H9 (cell line): ENCODE data around the gene CFAP91. TPM values are rescaled to one million over a fixed set of nuclear protein-coding genes. Genes with fewer than 3 reads are reported as not detected.

Experiments
- DNase-seq: peaks from one replicate; pipeline ENCODE4 v3.0.0-alpha.2; 2017
- H2AFZ ChIP-seq: one replicate; pipeline ENCODE4 v1.6.1; 2013; ENCODE audit warnings: mild to moderate bottlenecking, low read length, control low read depth, moderate library complexity
- H2AK5ac ChIP-seq: 2 replicates; pipeline ENCODE4 v1.6.1; 2013; ENCODE audit warnings: low read length, control low read depth, mixed read lengths; ENCODE audit not compliant: insufficient read length
- H2BK120ac ChIP-seq: one replicate; pipeline ENCODE4 v1.6.1; 2013; ENCODE audit warnings: low read depth, mild to moderate bottlenecking, low read length, control low read depth, inconsistent platforms; ENCODE audit not compliant: poor library complexity, severe bottlenecking
- H2BK12ac ChIP-seq: 2 replicates; pipeline ENCODE4 v1.6.1; 2013; ENCODE audit warnings: low read length, control low read depth, mixed read lengths, low read depth; ENCODE audit not compliant: insufficient read length
- H2BK15ac ChIP-seq: 2 replicates; pipeline ENCODE4 v1.6.1; 2013; ENCODE audit warnings: low read depth, low read length, control low read depth
- H2BK20ac ChIP-seq: one replicate; pipeline ENCODE4 v1.6.1; 2013; ENCODE audit warnings: low read depth, mild to moderate bottlenecking, low read length, control low read depth, inconsistent platforms; ENCODE audit not compliant: poor library complexity, severe bottlenecking
- H2BK5ac ChIP-seq: 2 replicates; pipeline ENCODE4 v1.6.1; 2013; ENCODE audit warnings: low read length, control low read depth, mixed read lengths; ENCODE audit not compliant: insufficient read length
- H3K14ac ChIP-seq: 2 replicates; pipeline ENCODE4 v1.6.1; 2013; ENCODE audit warnings: low read length, control low read depth; ENCODE audit not compliant: insufficient read depth
- H3K18ac ChIP-seq: 2 replicates; pipeline ENCODE4 v1.6.1; 2013; ENCODE audit warnings: low read depth, mild to moderate bottlenecking, mixed read lengths, low read length, control low read depth; ENCODE audit not compliant: insufficient read length
- H3K23ac ChIP-seq: 2 replicates; pipeline ENCODE4 v1.6.1; 2013; ENCODE audit warnings: low read length, control low read depth, mixed read lengths, low read depth; ENCODE audit not compliant: insufficient read length
- H3K23me2 ChIP-seq: 2 replicates; pipeline ENCODE4 v1.6.1; 2013; ENCODE audit warnings: low read depth, mild to moderate bottlenecking, mixed read lengths, low read length, control low read depth; ENCODE audit not compliant: insufficient read length, poor library complexity, severe bottlenecking
- H3K27ac ChIP-seq: 2 replicates; pipeline ENCODE4 v1.5.1; 2013; ENCODE audit warnings: low read length, control low read depth, mixed read lengths, low read depth; ENCODE audit not compliant: insufficient read length
- H3K27me3 ChIP-seq: 2 replicates; pipeline ENCODE4 v1.6.1; 2013; ENCODE audit warnings: low read length, control low read depth, inconsistent platforms; ENCODE audit not compliant: insufficient read depth
- H3K4ac ChIP-seq: 2 replicates; pipeline ENCODE4 v1.6.1; 2013; ENCODE audit warnings: low read depth, mild to moderate bottlenecking, control low read depth, inconsistent platforms, low read length, moderate library complexity
- H3K4me1 ChIP-seq: 2 replicates; pipeline ENCODE4 v1.6.1; 2013; ENCODE audit warnings: low read length, control low read depth, inconsistent platforms; ENCODE audit not compliant: insufficient read depth
- H3K4me2 ChIP-seq: 2 replicates; pipeline ENCODE4 v1.6.1; 2013; ENCODE audit warnings: low read length, control low read depth, mixed read lengths; ENCODE audit not compliant: insufficient read length, insufficient read depth
- H3K56ac ChIP-seq: 2 replicates; pipeline ENCODE4 v1.6.1; 2013; ENCODE audit warnings: low read depth, mild to moderate bottlenecking, mixed read lengths, low read length, control low read depth; ENCODE audit not compliant: insufficient read length
- H3K79me1 ChIP-seq: 2 replicates; pipeline ENCODE4 v1.6.1; 2013; ENCODE audit warnings: low read depth, mild to moderate bottlenecking, moderate library complexity, low read length, control low read depth, inconsistent platforms; ENCODE audit not compliant: insufficient read depth, poor library complexity, severe bottlenecking
- H3K79me2 ChIP-seq: 2 replicates; pipeline ENCODE4 v1.6.1; 2013; ENCODE audit warnings: low read length, control low read depth, inconsistent platforms; ENCODE audit not compliant: insufficient read depth
- H3K9ac ChIP-seq: 2 replicates; pipeline ENCODE4 v1.6.1; 2013; ENCODE audit warnings: low read length, control low read depth, mixed read lengths; ENCODE audit not compliant: insufficient read length; ENCODE audit errors: extremely low read depth
- H3K9me3 ChIP-seq: one replicate; pipeline ENCODE4 v1.6.1; 2013; ENCODE audit warnings: low read depth, low read length, inconsistent platforms; ENCODE audit not compliant: control insufficient read depth
- H3T11ph ChIP-seq: one replicate; pipeline ENCODE4 v1.6.1; 2013; ENCODE audit warnings: mild to moderate bottlenecking, low read length, control low read depth, inconsistent platforms
- H4K20me1 ChIP-seq: one replicate; pipeline ENCODE4 v1.6.1; 2013; ENCODE audit not compliant: control insufficient read depth, insufficient read length, insufficient read depth
- H4K5ac ChIP-seq: 2 replicates; pipeline ENCODE4 v1.6.1; 2013; ENCODE audit warnings: low read depth, mild to moderate bottlenecking, mixed read lengths, low read length, control low read depth; ENCODE audit not compliant: insufficient read length
- H4K8ac ChIP-seq: replicated peaks from 2 replicates; pipeline ENCODE4 v1.6.1; 2013; ENCODE audit warnings: low read length, control low read depth, mixed read lengths, low read depth; ENCODE audit not compliant: insufficient read length
- H4K91ac ChIP-seq: 2 replicates; pipeline ENCODE4 v1.6.1; 2013; ENCODE audit warnings: low read depth, mild to moderate bottlenecking, moderate library complexity, mixed read lengths, low read length, control low read depth; ENCODE audit not compliant: insufficient read length
- H3K27ac Mint-ChIP-seq, 3 experiments: 2 replicates in 2 of 3; 3 replicates in 1 of 3; pipeline ENCODE4 v1.8.0; 2020 to 2021; ENCODE audit warnings: mixed read lengths in 3 of 3, mild to moderate bottlenecking in 1 of 3, moderate library complexity in 1 of 3
- H3K27me3 Mint-ChIP-seq: 2 replicates; pipeline ENCODE4 v1.8.0; 2021; ENCODE audit warnings: low read depth, mild to moderate bottlenecking, moderate library complexity, mixed read lengths
- H3K36me3 Mint-ChIP-seq, 3 experiments: 2 replicates in 2 of 3; 3 replicates in 1 of 3; pipeline ENCODE4 v1.8.0; 2020 to 2021; ENCODE audit warnings: low read depth in 3 of 3, mixed read lengths in 3 of 3; ENCODE audit not compliant: insufficient read depth in 1 of 3
- H3K4me1 Mint-ChIP-seq, 2 experiments: 2 replicates each; pipeline ENCODE4 v1.8.0; 2020; ENCODE audit warnings: mixed read lengths in 2 of 2
- H3K4me3 Mint-ChIP-seq, 2 experiments: 2 replicates in 1 of 2; 3 replicates in 1 of 2; pipeline ENCODE4 v1.8.0; 2020 to 2021; ENCODE audit warnings: mild to moderate bottlenecking in 2 of 2, mixed read lengths in 2 of 2, moderate library complexity in 1 of 2
- H3K9me3 Mint-ChIP-seq, 2 experiments: 2 replicates in 1 of 2; 3 replicates in 1 of 2; pipeline ENCODE4 v1.8.0; 2020; ENCODE audit warnings: mild to moderate bottlenecking in 2 of 2, mixed read lengths in 2 of 2, moderate library complexity in 1 of 2
- WGBS: extraction: QIAGEN DNeasy Blood & Tissue Kit; methylation state at CpG from one replicate; pipeline ENCODE4 v1.1.7; 2013; ENCODE audit warnings: missing lambda C conversion rate, low lambda C conversion rate, mixed read lengths; ENCODE audit not compliant: insufficient read length; ENCODE audit errors: extremely low coverage; 5-methylcytosine and 5-hydroxymethylcytosine counted together
- total RNA-seq: library from RNA; stranded (reverse); gene quantifications from 2 replicates; pipeline ENCODE4 v1.2.1, GENCODE V29; 2021
- TF ChIP-seq, protein P1 (sequence below): fragments of 200-600 bp; sonication (generic); conservative IDR thresholded peaks from 3 replicates; pipeline ENCODE4 v1.8.0; 2021; ENCODE audit warnings: antibody characterized with exemption, mild to moderate bottlenecking

Gene CFAP91
- total RNA-seq, 1 experiment from 2014 or later, result 2.3 TPM

DNA sequence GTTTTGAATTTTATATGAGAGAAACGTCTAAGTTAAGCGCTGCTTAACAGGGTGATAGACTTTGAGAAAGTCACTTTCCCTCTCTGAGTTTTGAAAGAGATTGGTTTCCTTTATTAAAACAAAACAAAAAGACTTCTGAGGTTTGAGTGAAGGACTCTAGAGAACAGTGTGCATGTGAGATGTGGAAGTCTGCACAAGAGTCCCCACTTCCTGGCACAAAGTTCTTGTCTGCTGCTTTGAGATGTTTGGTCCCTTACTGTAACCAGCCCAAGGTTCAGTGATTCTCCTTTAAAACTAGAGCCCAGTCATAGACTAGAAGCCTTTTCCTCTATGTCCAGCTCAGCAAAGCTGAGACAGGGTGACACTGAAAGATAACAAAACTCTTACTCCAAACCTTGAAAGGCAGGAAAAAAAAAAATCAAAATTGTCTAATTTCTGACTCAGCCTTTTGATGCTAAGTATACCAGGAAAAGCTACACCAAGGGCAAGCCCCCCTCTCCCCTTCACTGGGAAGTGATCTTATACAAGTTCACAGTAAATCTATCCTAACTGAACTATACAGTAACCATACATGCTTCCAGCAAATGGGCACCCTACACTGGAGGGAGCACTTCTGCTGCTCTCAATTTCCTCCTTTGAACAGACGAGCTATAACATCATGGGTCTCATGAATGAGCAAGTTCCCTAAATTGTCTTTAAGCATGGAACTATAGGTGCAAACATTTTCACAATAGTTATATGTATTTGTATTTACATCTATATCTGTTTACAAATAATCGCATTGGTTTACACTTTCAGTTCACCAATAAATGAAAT is 44.7 kb upstream of the CFAP91 start:
- H4K8ac ChIP-seq, result no peak overlapping the region
- no peaks in the 10 kb centered on the region for H3K27me3 ChIP-seq
- H3K79me2 ChIP-seq, result no peaks in the 10 kb centered on the region
- H3K27ac ChIP-seq, result no peak overlapping the region
- no peak overlapping the region for H2BK12ac ChIP-seq
- H3K9ac ChIP-seq, result no peak overlapping the region
- no peaks in the 10 kb centered on the region for H3K23me2 ChIP-seq
- TF ChIP-seq, protein P1, sequence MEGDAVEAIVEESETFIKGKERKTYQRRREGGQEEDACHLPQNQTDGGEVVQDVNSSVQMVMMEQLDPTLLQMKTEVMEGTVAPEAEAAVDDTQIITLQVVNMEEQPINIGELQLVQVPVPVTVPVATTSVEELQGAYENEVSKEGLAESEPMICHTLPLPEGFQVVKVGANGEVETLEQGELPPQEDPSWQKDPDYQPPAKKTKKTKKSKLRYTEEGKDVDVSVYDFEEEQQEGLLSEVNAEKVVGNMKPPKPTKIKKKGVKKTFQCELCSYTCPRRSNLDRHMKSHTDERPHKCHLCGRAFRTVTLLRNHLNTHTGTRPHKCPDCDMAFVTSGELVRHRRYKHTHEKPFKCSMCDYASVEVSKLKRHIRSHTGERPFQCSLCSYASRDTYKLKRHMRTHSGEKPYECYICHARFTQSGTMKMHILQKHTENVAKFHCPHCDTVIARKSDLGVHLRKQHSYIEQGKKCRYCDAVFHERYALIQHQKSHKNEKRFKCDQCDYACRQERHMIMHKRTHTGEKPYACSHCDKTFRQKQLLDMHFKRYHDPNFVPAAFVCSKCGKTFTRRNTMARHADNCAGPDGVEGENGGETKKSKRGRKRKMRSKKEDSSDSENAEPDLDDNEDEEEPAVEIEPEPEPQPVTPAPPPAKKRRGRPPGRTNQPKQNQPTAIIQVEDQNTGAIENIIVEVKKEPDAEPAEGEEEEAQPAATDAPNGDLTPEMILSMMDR, result no peak
- H2BK15ac ChIP-seq, result no peak overlapping the region
- no peak overlapping the region for H3K4ac ChIP-seq
- peaks cover 2 to 4% of the 10 kb centered on the region in 2 experiments; a peak in 2 of 4 replicates for H3K4me1 Mint-ChIP-seq
- WGBS, result no CpG with 5 or more reads among the region's 4 CpGs
- H3K23ac ChIP-seq, result no peak overlapping the region
- H2BK5ac ChIP-seq, result no peak overlapping the region
- no peaks in the 10 kb centered on the region for H3K27me3 Mint-ChIP-seq
- no peak overlapping the region for H2AK5ac ChIP-seq
- H3K4me1 ChIP-seq, result 0 out of 2 replicates have a peak, but pooled peaks cover 2% of the 10 kb centered on the region
- no peak overlapping the region for H3K14ac ChIP-seq
- H3K18ac ChIP-seq, result no peak overlapping the region
- H2AFZ ChIP-seq, result no peak overlapping the region
- no peak overlapping the region for H2BK120ac ChIP-seq
- H3K56ac ChIP-seq, result no peak overlapping the region
- H3K9me3 Mint-ChIP-seq, result no peaks in the 10 kb centered on the region; a peak in 1 of 5 replicates
- no peak overlapping the region for H2BK20ac ChIP-seq
- no peak overlapping the region for H3T11ph ChIP-seq
- no peaks in the 10 kb centered on the region for H3K36me3 Mint-ChIP-seq
- no peak overlapping the region for H3K4me3 Mint-ChIP-seq
- no peak overlapping the region for H3K27ac Mint-ChIP-seq
- no peak overlapping the region for H4K91ac ChIP-seq
- no peaks in the 10 kb centered on the region for H3K79me1 ChIP-seq
- no peak for DNase-seq
- no peaks in the 10 kb centered on the region for H4K20me1 ChIP-seq
- H3K4me2 ChIP-seq, result no peak overlapping the region
- no peak overlapping the region for H4K5ac ChIP-seq
- H3K9me3 ChIP-seq, result no peaks in the 10 kb centered on the region
